HG02885 (cell line): ENCODE data around the gene EFS.

Experiments
- ATAC-seq: cut with Tn5 transposase; IDR thresholded peaks from one replicate; pipeline ENCODE4 v1.9.1; 2021; ENCODE audit warnings: mild to moderate bottlenecking; ENCODE audit not compliant: unreplicated experiment, poor library complexity

Gene EFS

DNA sequence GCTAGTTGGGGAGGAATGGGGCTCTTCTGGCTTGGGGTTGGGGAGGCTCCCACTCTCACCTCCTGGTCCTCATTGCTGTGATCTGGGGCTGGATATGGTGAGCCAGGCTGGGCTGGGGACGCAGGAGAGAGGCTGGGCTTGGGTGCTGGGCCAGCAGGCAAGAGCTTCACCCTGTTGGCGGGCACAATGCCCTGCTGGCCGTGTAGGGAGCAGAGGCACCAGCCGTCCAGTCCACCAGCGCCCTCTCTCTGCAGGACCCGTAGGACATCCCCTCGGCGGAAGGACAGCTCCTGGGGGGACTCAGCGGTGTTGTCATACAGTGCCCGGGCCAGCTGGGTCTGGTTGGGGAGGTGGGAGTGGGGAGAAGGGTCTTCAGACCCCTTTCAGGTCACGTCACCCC lies 4.5 kb downstream of the EFS start:
- no peak for ATAC-seq

DNA sequence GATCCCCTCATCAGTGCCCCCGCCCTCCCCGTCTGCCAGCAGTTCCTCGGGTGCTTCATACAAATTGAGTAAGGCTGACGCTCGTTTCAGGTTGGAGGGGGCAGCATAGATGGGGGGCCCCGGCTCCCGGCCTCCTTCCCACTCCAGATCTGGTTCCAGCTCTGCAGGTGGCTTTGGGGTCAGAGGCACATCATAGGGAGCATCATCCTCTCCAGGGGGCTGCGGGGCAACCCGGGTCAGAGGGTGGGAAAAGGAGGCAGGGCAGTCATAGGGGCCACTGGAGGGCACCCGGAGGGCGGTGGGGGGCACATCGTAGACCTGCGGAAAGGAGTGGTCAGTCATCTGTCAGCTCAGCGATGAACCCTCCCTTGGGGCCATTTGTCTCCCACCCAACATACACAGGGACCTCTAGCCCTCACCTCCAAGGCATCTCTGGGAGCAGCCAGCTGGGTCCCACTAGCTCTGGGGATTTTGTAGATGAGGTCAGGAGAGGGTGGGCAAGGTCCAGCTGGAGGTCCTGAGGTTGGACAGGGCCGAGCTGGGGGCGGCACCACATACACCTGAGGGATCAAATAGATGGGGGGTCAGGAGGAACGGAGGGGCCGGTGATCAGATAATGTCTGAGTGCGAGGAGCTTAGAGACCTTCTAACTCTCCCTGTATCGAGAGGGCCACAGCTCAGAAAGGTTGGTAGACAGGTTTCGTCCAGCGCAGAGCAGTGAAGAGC lies 5.1 kb downstream of the EFS start:
- ATAC-seq, result no peak

DNA sequence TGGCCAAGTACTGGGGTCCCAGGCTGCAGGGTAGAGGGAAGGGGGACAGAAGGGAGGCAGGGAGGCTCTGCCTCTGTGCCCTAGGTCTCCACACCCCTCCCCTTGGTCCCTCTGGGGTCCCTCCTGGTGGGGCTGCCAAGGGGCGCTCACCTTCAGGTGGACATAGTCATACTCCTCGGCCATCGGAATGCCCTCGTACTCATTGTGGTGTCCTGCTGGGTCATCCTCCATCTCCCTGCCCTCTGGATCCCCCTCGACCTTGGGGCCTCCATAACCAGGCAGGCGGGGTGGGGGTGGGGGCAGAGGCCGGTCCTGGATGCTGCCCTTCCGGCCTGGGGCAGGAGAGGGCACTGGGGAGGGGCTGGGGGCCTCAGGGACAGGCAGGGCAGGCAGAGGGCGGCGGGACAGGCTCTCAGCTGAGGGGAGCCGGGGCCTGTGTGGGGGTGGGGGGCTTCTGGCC lies 5.8 kb downstream of the EFS start:
- no peak for ATAC-seq

- no peak for ATAC-seq
Measured at GRCh38 chr14:23358553-23359166, 6.3 kb downstream of the EFS start.

DNA sequence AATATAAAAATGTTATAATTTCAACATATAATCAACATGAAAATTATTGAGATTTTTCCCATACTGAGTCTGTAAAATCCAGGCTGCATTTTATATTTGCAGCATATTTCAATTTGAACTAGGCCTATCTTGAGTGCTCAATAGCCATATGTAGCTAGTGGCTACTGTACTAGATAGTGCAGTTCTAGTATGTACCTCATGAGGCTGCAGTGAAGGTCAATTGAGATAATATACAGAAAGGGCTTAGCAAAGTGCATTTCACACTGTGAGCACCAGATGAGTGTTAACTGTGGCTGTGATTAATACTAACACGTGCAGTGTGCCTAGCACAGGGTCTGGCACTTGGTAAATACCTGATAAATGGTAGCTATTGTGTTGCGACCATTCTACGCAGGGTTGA lies 6.9 kb downstream of the EFS start:
- ATAC-seq, result no peak

- ATAC-seq, result no peak
Measured at GRCh38 chr14:23357261-23357660, 7.7 kb downstream of the EFS start.

DNA sequence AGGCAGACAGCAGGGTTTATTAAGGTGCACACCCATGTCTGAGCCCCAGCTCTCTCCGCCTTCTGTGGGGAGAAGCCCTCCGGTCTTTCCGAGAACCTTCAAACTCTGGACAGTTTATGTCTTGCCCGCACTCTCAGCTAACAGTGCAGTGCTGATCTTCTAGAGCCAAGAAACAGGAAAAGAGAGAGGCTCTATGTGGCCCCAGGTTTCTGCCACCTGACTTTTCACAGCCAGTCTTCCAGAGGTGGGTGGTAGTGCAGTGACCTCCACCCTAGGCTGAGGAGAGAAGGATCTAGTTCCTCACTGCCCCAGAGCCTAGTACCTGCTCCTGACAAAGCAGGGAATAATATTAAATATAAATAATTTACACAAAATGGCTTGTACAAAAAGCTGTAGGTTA lies 8.3 kb downstream of the EFS start:
- ATAC-seq, result no peak

GRCh38 chr14:23355871-23356435 lies 9.0 kb downstream of the EFS start:
- ATAC-seq, result no peak

DNA sequence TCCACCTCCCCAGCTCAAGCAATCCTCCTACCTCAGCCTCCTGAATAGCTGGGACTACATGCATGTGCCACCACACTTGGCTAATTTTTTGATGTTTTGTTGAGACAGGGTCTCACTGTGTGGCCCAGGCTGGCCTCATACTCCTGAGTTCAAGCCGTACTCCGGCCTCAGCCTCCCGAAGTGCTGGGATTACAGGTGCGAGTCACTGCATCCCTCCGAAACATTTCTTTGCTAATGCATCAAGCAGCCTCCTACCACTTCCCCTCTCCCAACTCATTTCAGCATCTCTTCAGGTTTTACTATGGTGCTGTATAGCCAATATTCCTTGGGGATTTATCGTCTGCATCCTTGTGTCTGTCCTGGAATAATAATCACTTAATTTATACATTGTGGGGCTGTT lies 10.0 kb downstream of the EFS start:
- ATAC-seq, result no peak

DNA sequence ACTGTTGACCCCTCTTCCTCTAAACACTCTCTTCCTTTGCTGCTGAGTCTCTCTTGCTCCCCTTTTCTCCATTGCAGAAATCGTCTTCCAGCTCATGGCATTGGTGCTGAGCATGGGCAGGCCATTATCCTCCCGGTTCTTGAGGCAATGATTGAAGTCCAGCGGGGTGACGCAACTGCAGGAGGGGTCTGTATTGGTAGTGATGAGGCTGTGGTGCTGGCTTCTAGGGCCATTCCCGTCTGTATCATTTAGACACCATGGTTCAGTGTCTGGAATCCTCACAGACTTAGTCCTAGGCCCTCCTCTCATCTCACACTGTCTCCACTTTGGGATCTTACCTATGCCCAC lies 11.6 kb downstream of the EFS start:
- no peak for ATAC-seq

- ATAC-seq, result no peak
Measured at GRCh38 chr14:23352506-23353432, 12.2 kb downstream of the EFS start, which contains the start of gene SLC22A17. Gene SLC22A17 (minus strand): TSS chr14:23352887.

DNA sequence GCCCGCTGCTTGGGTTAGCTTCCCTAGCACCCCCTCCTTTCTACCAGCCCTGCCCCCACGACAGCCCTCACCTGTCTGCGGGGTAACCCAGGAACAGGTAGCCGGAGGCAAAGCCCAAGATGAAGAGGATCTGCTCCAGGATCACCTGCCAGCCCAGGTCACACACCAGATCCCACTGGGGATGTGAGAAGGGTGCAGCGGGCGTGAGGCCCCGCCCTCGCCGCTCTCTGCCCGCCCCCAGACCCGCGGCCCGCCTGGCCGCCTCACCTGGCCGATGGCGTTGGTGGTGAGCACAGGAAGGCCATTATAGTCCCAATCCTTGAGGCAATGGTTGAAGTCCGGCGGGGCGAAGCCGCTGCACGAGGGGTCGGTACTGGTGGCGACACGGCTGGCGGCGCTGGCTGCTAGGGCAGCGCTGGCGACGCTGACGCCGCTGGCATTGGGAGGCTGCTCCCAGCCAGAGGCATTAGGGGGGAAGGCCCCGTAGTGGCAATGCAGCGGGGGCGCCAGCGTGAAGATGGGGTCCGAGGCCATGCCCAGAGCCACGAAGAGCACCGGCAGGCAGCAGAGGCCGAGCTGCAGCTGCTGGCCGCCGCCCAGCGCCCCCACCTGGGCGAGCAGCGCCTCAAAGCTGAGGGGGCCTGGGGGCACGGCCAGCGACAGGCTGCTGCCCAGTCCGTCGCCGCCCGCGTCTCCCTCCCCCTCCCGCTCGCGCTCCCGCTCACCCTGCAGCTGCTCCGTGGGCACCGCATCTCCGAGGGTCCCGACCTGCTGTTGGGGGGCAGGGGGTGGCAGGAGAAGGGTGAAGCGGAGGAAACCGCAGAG lies 13.1 kb downstream of the EFS start:
- ATAC-seq, result no peak

- no peak for ATAC-seq
Measured at GRCh38 chr14:23349156-23349845, 15.7 kb downstream of the EFS start.

GRCh38 chr14:23348297-23348655 lies 16.7 kb downstream of the EFS start:
- no peak for ATAC-seq

- ATAC-seq, result no peak
Measured at GRCh38 chr14:23347406-23348296, 17.3 kb downstream of the EFS start.

DNA sequence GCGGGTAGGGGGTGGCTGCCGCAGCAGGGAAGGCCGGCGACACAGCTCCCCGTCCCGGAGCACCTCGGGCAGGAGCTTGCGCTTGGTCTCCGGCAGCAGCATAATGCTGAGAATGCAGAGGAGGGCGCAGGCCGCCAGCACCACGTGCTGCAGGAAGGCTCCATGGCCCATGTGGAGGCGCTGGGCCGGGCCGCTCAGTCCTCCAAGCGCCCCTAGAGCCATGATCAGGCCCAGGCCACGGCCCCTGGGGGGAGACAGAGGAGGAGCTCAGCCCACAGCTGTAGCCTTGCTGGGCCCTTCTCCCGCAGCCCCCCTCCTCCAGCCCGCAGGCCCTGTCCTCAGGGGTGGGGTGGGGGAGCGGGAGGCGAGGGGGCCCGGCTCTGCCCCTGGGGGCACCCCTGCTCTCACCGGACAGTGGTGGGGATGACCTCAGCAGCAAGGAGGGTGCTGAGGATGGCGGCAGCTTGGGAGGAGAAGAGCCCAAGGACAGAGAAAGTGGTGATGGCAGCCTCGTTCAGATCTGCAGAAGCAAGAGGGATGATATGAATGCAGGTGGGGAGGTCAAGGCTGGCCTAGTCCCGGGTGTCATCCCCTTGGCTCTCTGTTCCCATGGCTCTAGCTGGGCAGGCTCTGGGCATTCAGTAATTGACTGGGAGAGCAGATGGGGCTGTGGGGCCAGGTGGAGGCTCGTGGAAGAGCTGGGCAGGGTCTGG lies 18.1 kb downstream of the EFS start:
- no peak for ATAC-seq

DNA sequence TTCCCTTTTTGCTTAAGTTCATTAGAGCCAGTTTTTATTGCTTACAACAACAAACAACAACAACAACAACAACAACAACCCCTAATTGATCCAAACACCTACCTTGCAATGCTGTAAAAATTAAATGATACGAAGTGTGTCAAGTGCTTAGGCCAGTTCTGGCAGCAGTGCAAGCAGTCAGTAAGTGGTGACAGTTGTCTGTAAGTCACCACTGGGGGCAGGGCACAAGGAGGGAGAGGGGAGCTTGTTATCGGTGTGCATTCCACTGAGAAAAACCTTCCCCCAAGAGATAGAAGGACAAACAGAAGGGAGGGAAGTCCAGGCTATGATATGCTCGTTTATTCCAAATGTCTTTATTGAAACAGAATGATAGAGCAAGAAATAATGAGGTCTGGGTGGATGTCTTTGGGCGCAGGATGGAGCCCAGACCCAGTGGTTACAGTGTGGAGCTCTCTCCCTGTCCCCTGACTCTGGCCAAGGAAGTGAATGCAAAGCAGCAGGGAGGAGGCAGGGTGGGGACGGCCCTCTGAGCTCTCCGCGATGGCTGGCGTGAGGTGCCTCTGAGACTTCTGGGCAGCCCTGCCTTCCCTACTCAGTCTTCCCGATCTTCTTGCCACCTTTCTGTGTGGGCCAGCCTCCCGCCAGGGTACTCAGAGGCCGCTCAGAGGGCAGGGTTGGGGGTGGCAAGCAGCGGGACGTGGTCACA lies 18.8 kb downstream of the EFS start:
- ATAC-seq, result no peak
